ENCODE measurements around the gene EIF4E3. TPM values are rescaled to one million over a fixed set of nuclear protein-coding genes. Genes with fewer than 3 reads are reported as not detected.

The EIF4E3 gene
- total RNA-seq, 1 donor from 2014 or later: 20.3 TPM

DNA sequence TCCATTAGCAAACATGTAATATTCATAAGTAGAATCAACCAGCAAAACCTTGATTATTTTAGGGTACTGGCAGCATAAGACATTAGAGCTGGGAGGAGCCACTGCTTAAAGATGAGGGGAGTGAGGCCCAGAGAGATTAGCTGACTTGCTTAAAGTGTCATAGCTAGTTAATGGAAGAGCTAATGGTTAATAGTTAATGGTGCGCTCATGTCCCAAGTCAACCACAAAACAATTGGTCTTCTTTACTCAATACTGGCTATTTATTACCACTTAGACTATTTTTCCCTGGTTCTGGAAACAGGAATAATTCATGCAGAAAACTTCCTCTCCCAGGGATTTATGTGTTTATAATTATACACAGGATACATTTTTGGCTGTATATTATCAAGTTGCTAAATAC lies 33.1 kb downstream of the EIF4E3 start:
- intact Hi-C loops (cut with micrococcal nuclease): no loop called here
- no peaks in the 10 kb centered on the region for H3K9me3 Mint-ChIP-seq
- H3K27me3 Mint-ChIP-seq: no peaks in the 10 kb centered on the region
- DNase-seq: no peak
- no peak overlapping the region for H3K4me3 Mint-ChIP-seq
- H3K27ac Mint-ChIP-seq: no peak overlapping the region
- H3K4me1 Mint-ChIP-seq: peaks cover 11% of the 10 kb centered on the region
- peaks cover 39% of the 10 kb centered on the region for H3K36me3 Mint-ChIP-seq (ENCODE audit: low read depth)

DNA sequence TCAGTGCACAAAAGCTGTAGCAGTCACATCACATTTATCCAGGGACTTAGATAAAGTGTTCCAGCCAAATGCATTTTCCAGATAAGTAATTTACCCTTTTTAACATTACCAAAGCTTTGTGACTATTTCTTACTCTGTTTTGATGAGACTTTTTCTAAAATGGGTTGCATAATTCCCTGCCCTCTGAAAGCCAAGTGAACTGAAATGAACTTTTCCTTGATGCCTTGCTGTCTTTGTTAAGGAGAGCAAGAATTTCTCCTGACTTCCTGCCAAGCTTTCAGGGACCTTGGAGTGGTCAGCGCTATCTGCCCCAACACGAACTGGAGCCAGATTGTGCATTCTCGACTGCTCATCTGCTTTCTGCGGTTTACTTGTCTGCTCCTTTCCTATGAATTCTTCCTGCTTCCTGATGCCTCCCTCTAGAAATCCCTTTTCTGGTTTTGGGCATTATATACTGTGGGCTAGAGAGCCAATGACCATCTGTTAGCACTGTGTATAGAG lies 34.8 kb downstream of the EIF4E3 start:
- intact Hi-C loops (cut with micrococcal nuclease): no loop called here
- peaks cover 46% of the 10 kb centered on the region for H3K36me3 Mint-ChIP-seq (ENCODE audit: low read depth)

DNA sequence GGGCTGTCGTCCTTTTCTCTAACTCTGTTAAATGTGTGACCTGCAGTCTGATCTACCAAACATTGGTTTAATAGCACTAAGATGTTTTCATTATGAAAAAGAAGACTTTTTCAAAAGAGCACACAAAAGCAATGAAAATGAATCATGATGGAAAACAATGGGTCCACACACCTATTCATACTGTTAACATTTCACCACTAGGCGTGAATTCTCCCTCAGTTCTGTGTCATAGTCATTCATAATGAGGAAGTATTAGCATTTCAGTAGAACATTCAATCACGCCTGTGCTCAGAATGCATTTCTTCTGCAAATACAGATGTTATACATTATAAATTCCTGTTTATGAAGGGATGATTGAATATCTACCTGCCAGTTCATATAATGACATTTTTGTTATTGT lies 35.9 kb downstream of the EIF4E3 start:
- H3K36me3 Mint-ChIP-seq (ENCODE audit: low read depth): peaks cover 47% of the 10 kb centered on the region
- H3K9me3 Mint-ChIP-seq: no peaks in the 10 kb centered on the region
- intact Hi-C loops (cut with micrococcal nuclease): no loop called here

More for the DNA sequence above, 34.8 kb downstream of the EIF4E3 start:
- peaks cover 12% of the 10 kb centered on the region for H3K4me1 Mint-ChIP-seq
- H3K27me3 Mint-ChIP-seq: no peaks in the 10 kb centered on the region
- H3K4me3 Mint-ChIP-seq: no peak overlapping the region
- no peak for DNase-seq
- no peak overlapping the region for H3K27ac Mint-ChIP-seq
- no peaks in the 10 kb centered on the region for H3K9me3 Mint-ChIP-seq

DNA sequence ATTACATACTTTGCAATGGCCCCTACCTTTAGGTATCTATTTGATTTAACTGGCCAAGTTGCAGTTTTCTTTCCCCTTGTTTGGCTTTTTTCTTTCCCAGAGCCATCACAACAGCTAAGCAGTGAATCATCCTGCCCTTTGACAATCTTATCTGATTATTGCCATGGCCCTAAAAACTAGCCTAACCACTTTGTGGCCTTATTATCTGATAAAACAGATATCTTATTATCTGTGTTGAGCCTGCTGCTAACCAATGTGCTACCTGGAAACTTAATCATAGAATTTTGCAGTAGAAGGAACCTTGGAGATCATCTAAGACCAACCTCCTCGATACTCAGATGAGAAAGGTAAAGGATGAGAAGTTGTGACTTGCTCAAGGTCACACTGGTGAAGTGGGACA lies 37.1 kb downstream of the EIF4E3 start:
- Mint-ChIP-seq H3K9me3 (no peaks in the 10 kb centered on the region), H3K36me3 (ENCODE audit: low read depth) (peaks cover 51% of the 10 kb centered on the region), H3K27me3 (no peaks in the 10 kb centered on the region), H3K4me3 (no peak overlapping the region), H3K27ac (no peak overlapping the region), H3K4me1 (peaks cover 12% of the 10 kb centered on the region)
- intact Hi-C loops (cut with micrococcal nuclease): no loop called here
- DNase-seq: no peak

More for the DNA sequence above, 35.9 kb downstream of the EIF4E3 start:
- H3K27ac Mint-ChIP-seq: no peak overlapping the region
- DNase-seq: no peak
- H3K4me3 Mint-ChIP-seq: no peak overlapping the region
- peaks cover 12% of the 10 kb centered on the region for H3K4me1 Mint-ChIP-seq
- H3K27me3 Mint-ChIP-seq: no peaks in the 10 kb centered on the region

DNA sequence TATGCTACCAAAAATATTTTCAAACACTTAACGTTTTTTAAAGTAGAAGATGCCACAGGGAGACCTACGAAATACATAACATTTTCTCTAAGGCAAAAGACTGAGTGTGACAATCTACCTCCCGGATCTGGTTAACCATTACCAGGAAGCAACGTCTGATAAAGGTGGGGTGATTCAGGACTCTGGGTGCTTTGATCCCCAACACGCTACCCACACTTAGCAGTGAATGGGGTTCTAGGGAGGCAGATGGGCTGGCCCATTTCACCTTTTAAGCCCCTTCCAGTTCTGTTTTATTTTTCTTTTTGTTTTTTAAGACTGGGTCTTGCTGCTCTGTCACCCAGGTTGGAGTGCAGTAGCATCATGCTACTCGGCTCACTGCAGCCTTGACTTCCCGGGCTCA lies 39.5 kb downstream of the EIF4E3 start:
- peaks cover 53% of the 10 kb centered on the region for H3K36me3 Mint-ChIP-seq (ENCODE audit: low read depth)

DNA sequence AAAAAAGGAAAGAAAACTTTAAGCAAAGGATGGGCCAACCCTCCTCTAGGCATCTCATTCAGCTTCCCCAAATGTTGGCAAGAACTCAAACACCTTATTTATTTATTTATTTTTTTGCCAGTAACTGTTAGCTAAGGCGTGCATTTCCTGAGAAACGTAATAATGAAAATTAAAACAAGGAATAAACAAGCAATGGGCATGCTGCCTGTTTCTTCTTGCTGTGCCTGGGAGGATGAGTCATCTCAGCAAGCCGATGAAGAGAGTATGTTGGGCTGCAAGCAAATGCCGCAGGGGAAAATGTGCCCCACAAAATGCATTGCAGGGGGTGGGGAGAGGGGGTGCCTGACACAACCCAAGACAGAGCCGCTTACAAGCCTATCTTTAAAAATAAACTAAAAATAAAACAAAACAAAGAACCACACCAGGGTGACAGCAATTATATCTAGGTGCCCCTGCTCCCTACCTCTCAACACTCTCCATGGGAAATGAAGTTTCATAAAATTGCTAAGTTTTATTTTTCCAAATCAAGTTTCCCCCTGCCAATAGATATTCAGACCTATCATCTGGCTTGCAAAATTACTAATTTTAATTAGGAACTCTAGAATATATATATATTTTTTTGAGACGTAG lies 40.3 kb downstream of the EIF4E3 start:
- DNase-seq: no peak
- H3K27ac Mint-ChIP-seq: no peak overlapping the region
- H3K4me3 Mint-ChIP-seq: no peak overlapping the region
- peaks cover 54% of the 10 kb centered on the region for H3K36me3 Mint-ChIP-seq (ENCODE audit: low read depth)
- H3K27me3 Mint-ChIP-seq: no peaks in the 10 kb centered on the region
- intact Hi-C loops (cut with micrococcal nuclease): no loop called here
- H3K9me3 Mint-ChIP-seq: no peaks in the 10 kb centered on the region
- H3K4me1 Mint-ChIP-seq: peaks cover 17% of the 10 kb centered on the region

More for the DNA sequence above, 39.5 kb downstream of the EIF4E3 start:
- Mint-ChIP-seq H3K27me3 (no peaks in the 10 kb centered on the region), H3K4me3 (no peak overlapping the region), H3K27ac (no peak overlapping the region), H3K4me1 (peaks cover 19% of the 10 kb centered on the region), H3K9me3 (no peaks in the 10 kb centered on the region)
- peak; percentile 60 for DNase-seq
- intact Hi-C loops (cut with micrococcal nuclease): no loop called here

DNA sequence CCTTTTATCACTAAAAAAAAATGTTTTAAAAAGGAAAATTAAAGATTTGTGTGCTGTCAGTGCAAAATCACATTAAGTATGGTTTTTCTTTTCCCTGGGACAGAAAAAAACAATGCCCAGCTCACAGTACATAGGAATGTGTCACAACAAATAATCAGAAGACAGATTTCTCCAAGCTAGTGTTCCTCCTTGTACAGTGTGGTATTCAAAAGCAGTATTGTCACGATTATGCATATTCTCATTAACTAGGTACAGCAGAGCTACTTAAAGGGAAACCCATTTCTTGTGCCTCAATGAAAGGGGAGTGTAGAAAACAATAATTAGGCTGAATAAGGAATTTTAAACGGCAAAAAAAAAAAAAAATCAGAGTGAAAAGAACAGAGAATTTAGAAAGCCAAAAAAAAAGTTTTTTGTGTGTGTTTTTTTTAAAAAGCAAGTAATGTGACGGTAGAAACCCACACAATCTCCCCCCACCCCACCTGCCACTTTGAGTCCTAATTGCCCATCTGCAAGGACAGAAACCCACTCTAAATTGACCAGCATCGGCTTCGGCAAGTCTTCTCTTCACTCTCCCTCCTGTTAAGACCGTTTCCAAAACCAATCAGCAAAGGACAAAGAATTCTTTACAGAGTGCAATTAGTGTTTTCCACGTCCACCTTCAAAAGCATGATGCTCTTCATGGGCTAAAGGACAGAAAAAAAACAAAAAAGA lies 41.0 kb downstream of the EIF4E3 start:
- intact Hi-C loops (cut with micrococcal nuclease): no loop called here
- H3K4me3 Mint-ChIP-seq: no peak overlapping the region
- DNase-seq: no peak
- H3K27me3 Mint-ChIP-seq: no peaks in the 10 kb centered on the region
- H3K9me3 Mint-ChIP-seq: no peaks in the 10 kb centered on the region
- H3K27ac Mint-ChIP-seq: no peak overlapping the region
- peaks cover 53% of the 10 kb centered on the region for H3K36me3 Mint-ChIP-seq (ENCODE audit: low read depth)
- peaks cover 16% of the 10 kb centered on the region for H3K4me1 Mint-ChIP-seq

DNA sequence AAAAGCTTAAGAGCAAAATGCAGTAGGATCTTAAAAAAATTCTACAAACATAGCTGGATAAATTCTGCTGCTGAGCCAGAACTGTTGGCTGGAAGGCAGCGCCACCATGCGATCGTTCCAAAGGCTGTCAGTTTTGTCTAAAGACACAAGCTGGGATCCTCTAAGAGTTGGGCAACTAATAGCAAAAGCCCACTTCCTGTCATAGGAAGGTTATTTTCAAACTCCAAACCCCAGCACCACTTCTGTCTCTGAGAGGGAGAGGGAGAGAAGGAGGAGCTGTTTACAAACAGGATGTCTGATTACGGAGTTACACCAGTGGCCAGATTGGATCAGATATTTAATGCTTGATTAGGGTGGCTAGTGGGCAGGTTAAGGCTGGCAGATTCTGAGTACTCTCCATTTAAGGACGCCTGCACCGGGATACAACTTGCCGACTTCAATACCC lies 44.0 kb downstream of the EIF4E3 start:
- H3K4me3 Mint-ChIP-seq: no peak overlapping the region
- H3K27ac Mint-ChIP-seq: no peak overlapping the region
- no peaks in the 10 kb centered on the region for H3K9me3 Mint-ChIP-seq
- peaks cover 30% of the 10 kb centered on the region for H3K36me3 Mint-ChIP-seq (ENCODE audit: low read depth)
- no peaks in the 10 kb centered on the region for H3K27me3 Mint-ChIP-seq
- intact Hi-C loops (cut with micrococcal nuclease): no loop called here
- H3K4me1 Mint-ChIP-seq: peaks cover 7% of the 10 kb centered on the region
- DNase-seq: peak; percentile 76

DNA sequence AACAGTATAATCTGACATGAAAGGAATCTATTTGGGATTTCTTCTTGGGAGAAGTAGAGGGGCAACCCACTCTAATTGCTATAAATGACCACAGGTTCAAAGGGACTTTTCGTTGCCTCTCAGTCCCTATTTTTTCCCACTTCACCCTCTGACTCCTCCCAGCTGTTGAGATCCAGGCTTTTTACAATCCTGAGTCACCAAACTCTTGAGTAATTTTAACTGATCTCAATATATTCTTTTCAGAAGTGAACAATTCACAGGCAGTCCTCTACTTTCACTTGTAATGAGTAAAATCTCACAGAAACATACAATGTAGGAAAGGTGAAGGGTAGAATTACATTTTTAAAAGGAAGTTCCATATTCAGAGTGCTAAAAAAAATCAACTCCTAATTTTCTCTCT lies 44.6 kb downstream of the EIF4E3 start:
- Mint-ChIP-seq H3K4me1 (peaks cover 7% of the 10 kb centered on the region), H3K9me3 (no peaks in the 10 kb centered on the region), H3K27me3 (no peaks in the 10 kb centered on the region), H3K36me3 (ENCODE audit: low read depth) (peaks cover 27% of the 10 kb centered on the region), H3K27ac (no peak overlapping the region), H3K4me3 (no peak overlapping the region)
- DNase-seq: no peak
- intact Hi-C loops (cut with micrococcal nuclease): no loop called here

DNA sequence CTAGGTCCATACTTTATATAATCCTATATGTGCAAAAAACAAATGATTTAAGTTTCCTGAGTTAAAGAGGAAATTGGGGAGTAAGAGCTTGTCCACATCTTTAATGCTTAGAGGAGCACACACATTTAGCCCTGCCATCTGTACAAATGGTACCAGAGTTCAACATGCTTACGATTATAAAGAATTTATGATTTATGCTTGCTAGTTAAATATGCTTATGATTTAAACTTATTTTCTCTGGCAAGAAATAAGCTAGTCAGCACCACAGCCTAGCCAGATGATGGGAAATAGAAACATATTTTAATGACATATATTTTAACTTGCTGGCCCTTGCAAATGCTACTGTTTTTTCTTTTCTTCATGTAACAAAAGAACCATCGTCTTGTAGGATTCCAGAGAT lies 48.3 kb downstream of the EIF4E3 start:
- H3K27me3 Mint-ChIP-seq: no peaks in the 10 kb centered on the region
- H3K4me1 Mint-ChIP-seq: peaks cover 7% of the 10 kb centered on the region
- intact Hi-C loops (cut with micrococcal nuclease): no loop called here
- H3K9me3 Mint-ChIP-seq: no peaks in the 10 kb centered on the region
- H3K27ac Mint-ChIP-seq: no peak overlapping the region
- peaks cover 23% of the 10 kb centered on the region for H3K36me3 Mint-ChIP-seq (ENCODE audit: low read depth)
- no peak for DNase-seq
- no peak overlapping the region for H3K4me3 Mint-ChIP-seq

DNA sequence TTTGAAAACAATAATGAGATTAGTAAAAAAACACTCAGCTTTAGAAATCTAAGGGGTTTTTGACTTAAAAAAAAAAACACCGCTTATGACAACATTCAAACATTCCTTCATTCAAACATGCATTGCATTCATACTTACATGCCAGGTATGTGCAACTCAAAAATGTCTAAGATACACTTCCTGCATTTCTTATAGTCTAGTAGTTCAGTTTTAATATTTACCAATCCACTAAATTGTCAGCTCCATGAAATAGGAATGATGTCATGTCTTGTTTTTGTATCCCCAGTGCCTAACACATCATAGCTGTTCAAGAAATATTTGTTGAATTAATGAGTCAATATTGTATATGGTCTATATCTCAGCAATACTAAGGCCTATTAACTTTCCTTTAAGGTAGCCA lies 51.7 kb downstream of the EIF4E3 start:
- intact Hi-C loops (cut with micrococcal nuclease): no loop called here
- H3K9me3 Mint-ChIP-seq: no peaks in the 10 kb centered on the region

DNA sequence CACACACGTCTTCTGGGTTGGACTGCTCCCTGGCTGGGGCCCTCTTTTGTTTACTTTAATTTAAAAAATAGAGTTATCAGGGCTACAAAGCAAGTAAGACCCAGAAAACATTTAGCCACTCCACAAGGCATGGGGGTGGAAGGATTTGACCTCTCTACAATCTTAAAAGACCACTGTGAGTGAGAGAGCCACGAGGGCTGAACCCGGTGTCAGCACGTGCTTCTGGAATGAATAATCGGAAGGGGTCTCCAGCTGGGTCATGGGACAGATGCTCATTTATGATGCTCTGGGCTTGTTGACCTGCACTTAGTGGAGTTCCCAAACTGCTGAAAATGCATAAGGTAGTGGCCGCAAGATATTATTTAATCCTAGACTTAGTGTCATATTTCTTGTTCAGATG lies 52.4 kb downstream of the EIF4E3 start:
- H3K9me3 Mint-ChIP-seq: peaks cover 5% of the 10 kb centered on the region
- DNase-seq: no peak
- no peak overlapping the region for H3K4me3 Mint-ChIP-seq
- H3K36me3 Mint-ChIP-seq (ENCODE audit: low read depth): peaks cover 18% of the 10 kb centered on the region
- H3K27ac Mint-ChIP-seq: no peak overlapping the region
- intact Hi-C loops (cut with micrococcal nuclease): no loop called here
- H3K27me3 Mint-ChIP-seq: no peaks in the 10 kb centered on the region
- no peaks in the 10 kb centered on the region for H3K4me1 Mint-ChIP-seq

More for the DNA sequence above, 51.7 kb downstream of the EIF4E3 start:
- no peak overlapping the region for H3K4me3 Mint-ChIP-seq
- peaks cover 14% of the 10 kb centered on the region for H3K36me3 Mint-ChIP-seq (ENCODE audit: low read depth)
- no peaks in the 10 kb centered on the region for H3K27me3 Mint-ChIP-seq
- H3K4me1 Mint-ChIP-seq: no peaks in the 10 kb centered on the region
- no peak for DNase-seq
- no peak overlapping the region for H3K27ac Mint-ChIP-seq

DNA sequence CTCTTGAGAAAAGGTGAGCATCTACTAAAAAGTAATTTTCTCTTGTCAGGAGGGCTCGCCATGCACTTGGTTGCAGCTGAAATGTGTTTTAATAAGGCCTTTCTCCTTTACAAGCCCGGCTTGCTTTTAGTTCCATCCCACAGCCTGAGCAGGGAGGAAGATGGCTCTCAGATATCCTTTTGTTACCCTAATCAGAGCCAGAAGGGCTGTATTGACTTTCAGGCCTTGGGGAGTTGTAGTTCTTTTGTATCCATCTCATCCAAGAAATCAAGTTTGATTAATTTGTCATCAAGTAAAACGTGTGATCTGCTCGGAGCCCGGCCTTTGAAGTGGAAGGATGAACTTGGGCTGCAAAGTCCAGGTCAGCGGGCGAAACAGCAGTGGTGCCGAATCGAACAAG lies 52.9 kb downstream of the EIF4E3 start:
- Mint-ChIP-seq H3K4me1 (no peaks in the 10 kb centered on the region), H3K27ac (no peak overlapping the region), H3K36me3 (ENCODE audit: low read depth) (peaks cover 20% of the 10 kb centered on the region), H3K27me3 (no peaks in the 10 kb centered on the region), H3K9me3 (peaks cover 9% of the 10 kb centered on the region), H3K4me3 (no peak overlapping the region)
- no peak for DNase-seq
- intact Hi-C loops (cut with micrococcal nuclease): no loop called here

DNA sequence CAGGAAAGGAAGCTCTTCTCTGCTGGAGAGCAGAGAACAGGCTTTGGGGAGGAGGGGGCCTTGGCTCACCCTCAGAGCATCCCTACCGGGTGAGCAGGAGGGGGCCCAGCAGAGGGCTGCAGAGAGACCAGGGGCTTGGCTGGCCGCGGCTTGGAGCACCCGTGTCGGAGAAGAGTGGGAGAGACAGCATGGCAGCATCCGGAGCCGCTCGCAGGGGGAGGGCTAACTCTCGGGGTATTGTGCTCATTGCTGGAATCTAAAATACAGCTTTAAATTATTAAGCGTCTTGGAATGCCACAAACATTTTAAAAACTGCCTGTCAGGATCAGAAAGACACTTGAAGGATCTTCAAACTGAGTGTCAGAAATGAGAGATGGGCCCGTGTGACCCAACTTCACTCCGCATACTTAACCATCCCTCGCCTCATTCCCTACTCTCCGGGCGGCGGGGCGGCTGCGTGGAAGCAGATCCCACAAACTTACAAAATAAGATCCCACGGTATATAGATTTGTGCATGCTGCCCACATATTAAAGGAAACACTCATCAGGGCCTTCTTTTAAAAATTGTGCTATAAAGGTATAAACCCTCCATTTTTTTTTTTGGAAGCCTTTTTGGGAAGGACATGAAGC lies 53.9 kb downstream of the EIF4E3 start:
- peaks cover 13% of the 10 kb centered on the region for H3K9me3 Mint-ChIP-seq
- H3K4me3 Mint-ChIP-seq: no peak overlapping the region
- H3K4me1 Mint-ChIP-seq: no peaks in the 10 kb centered on the region
- H3K36me3 Mint-ChIP-seq (ENCODE audit: low read depth): peaks cover 18% of the 10 kb centered on the region
- H3K27me3 Mint-ChIP-seq: no peaks in the 10 kb centered on the region
- no peak for DNase-seq
- H3K27ac Mint-ChIP-seq: no peak overlapping the region
- intact Hi-C loops (cut with micrococcal nuclease): no loop called here

All from activated CD4-positive, alpha-beta T cell treated with anti-CD3 and anti-CD28 coated beads, Interleukin-2, amount 10 ng/mL, durations not matched to agents 24 days and 14 days (primary cell).